Smooth muscle cell of the brain vasculature (primary cell): ENCODE results near the gene MRPL50.

Experiments used
- DNase-seq: peaks from one replicate; pipeline ENCODE4 v3.0.0-alpha.2; 2012; ENCODE audit warnings: low read depth, low spot score

Gene MRPL50

DNA sequence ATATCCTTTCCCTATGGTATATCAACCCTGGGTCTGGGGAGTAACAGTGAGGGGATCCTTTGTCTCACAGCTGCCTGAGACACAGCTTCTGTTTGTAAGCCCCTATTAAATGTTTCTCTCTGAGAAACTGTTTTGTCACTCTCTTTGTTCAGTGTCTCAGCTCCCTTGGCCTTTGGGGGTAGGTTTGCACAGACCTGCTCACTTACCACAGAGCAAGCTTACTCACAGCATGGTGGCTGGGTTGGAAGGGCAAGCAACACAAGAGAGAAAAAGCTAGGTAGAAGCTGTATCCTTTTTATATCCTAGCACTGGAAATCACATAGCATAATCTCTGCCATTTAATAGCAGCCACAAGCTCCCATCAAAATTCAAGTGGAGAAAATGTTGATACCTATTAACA, 18.1 kb downstream of the MRPL50 start:
- no peak for DNase-seq

DNA sequence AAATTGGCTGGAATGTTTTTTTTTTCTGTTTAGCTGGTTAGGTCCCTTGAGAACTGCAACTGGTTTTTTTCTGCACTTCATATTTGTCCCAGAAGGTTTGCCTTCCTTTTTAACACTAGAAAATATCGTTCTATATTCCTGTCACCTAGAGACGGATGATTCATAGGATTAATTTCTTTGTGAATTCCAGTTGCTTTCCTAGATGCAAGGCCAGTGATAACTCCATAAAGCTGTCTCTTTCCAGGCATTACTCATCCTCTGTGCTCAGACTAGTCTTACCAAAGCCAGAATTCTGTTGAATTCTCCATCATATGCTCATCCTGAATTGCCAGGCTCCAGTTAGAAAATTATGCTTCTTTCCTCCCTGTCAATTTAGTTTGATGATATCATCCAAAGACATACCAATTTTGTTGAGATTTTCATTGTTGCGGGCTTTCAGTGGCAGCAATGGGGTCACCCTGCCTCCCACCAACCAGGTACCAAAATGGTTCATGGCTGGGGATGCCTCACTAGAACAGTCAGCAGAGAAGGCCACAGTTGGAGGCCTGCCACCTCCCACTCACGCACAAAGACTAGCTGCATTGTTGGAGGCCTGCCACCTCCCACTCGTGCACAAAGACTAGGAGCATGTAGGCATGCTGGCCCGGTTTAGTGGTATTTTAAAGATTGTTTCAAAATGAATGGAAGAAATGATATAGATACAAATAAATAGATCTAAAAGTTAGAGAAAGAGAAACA, 22.1 kb downstream of the MRPL50 start:
- no peak for DNase-seq

DNA sequence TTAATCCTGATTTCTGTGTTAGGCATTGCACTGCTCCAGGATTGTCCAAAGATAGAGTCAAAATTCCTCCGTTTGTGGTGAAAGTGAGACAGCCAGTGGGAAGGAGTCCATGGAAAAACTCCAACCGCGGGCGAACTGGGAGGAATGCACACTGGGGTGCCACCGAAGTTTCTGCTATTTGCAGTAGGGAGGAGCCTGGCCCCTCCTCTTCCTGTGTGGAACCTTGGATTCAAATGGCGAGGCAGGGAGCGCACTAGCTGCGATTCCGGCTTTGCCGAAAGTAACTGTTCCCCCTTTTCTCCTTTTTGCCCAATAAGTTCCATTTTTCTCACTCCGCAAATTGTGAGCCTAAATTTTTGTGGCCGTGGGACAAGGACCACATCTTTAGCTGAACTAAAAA, 22.9 kb downstream of the MRPL50 start:
- no peak for DNase-seq

DNA sequence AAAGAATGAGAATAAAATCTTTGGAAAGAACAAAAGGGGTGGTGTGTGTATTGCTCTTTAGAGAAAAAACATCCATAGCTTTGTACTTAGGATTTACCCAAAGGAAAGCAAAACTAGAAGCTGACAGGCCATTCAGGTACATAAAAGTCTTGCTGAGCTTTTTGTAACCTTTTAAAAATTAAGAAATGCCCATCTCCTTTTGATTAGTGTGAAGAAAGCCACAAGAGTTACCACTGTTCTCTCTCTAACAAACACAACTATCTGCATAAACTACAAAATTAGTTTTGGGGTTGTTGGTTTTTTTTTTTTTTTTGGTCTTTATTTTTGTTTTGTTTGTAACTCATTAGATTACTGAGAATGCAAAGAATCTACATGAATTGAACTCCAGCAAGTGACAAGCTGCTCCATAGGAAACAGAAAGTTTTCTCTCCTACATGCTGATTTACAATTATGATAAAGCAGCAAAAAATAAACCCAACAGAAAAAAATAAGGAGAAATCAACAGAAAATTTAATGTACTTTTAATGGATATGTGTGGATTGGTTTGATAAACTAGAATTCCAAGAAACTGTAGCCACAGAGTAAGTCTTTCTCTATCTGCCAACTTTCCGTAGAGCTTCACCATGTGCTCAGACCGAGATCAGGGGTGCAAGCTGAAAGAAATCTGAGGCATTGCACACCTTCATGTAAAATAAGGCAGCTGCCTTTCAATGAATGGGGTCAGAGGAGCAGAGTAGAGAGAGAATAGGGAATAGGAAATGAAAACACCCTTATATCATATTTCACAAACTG, 25.9 kb downstream of the MRPL50 start:
- DNase-seq: no peak

- no peak for DNase-seq
Measured at GRCh38 chr9:101371813-101372212, 26.6 kb downstream of the MRPL50 start.

DNA sequence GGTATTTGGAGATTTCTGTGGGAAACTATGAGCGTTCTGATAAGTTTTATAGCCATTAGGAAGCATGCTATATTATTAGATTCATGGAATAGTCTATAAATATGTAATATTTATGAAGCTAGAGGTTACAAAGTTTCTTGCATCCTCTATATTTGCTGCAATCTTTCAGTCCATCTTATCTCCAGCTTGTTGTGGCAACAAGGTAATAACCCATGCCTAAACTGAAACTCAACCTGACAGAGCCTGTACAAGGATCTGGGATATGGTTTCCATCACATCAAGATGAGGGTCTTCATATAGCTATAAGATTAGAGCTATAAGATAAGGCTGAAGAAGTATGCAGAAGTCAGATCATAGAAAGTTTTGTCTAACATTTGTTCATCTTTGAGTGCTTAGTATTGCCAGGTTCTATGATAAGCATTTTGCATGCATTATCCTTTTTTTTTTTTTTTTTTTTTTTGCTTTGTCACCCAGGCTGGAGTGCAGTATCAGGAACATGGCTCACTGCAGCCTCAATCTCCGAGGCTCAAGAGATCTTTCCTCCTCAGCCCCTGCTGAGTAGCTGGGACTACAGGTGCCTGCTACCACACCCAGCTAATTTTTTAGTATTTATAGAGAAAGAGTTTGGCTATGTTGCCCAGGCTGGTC, 28.4 kb downstream of the MRPL50 start:
- no peak for DNase-seq

DNA sequence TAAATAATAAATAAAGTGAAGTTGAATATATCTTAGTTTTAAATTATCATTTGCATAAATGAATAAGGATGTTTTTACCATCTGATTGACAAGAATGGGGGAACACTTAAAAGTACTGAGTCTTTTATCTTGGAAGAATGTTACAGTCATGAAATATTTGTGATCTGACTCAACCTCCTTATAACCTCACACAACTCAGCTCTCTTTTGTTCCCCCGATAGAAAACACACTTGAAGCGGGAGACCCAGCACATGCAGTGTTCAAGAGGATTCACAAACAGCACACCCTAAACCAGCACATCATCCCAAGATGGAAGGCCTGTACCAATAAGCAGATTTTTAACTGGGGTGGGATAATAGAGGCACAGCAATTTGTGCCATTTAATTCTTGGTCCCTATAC, 29.1 kb downstream of the MRPL50 start:
- no peak for DNase-seq

- no peak for DNase-seq
Measured at GRCh38 chr9:101367323-101367722, 31.1 kb downstream of the MRPL50 start.

GRCh38 chr9:101366038-101366756, 32.2 kb downstream of the MRPL50 start:
- DNase-seq: no peak

DNA sequence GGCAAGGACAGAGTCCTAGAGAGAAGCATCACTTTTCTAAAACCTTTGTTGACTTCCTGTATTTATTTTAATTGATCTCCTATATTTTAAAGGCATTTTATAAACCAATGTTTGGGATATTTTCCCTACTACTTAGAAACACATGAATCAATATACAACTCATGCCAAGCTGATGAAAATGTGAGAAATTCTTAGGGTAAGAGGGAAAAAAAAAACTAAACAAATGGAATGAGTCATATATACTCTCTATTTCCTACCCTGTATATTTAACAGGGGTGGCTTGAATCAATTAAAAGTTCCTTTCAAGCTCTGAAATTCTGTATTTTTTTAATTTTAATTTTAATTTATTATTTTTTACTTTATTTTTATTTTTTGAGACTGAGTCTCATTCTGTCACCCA, 33.2 kb downstream of the MRPL50 start:
- no peak for DNase-seq

DNA sequence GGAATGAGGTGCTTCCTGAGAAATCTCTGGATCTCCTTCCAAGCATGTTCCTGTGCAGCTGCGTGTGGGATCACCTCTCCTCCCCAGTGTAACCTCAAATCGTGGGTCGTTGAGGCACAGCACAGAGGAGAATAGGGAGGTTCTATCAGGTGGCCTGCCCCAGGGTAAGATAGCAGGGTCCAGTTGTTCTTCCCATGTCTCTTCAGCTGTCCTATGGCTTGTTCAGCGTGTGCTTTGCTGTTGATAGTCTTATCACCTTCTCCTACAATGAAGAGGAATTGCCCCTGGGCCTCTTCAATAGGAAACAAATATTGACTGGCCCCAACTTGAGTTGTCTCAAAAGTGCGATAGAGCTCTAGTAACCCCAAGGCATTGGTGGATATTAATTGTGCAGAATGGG, 36.0 kb downstream of the MRPL50 start:
- no peak for DNase-seq

- DNase-seq: no peak
Measured at GRCh38 chr9:101360647-101361046, 37.8 kb downstream of the MRPL50 start.

DNA sequence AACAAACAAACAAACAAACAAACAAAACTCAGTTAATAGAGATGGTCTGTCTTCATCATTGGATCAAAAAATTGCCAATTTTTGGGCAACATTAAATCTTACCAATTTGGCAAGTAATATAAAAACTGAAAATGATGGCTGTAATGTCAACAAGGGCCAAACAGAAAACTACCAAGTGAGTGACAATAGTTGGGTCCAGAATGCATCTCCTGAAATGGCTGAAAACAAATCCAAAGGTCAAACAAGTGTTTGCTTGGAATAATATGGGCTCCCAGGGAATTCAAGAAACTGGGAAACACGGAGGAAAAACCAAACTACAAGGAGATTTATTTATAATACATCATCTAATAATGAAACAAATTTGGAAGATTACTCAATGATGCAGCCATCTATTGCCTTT, 38.7 kb downstream of the MRPL50 start:
- DNase-seq: no peak

DNA sequence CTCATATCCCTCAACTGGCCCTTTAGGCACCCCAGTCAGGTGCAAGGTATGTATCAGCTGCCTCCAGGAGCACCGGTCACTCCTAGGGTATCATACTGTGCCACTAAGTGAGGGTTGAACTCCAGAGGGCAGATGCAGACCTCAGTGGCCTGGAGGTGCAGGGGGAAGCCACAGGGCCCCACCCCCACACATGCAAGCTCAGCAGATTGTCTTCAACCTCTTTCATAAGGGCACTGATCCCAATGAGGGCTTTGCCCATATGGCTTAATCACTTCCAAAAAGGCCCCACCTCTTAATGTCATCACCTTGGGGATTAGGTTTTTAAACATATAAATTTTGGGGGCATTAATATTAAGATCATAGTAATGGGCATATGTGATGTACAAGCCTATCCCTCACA, 41.8 kb downstream of the MRPL50 start:
- no peak for DNase-seq

GRCh38 chr9:101354765-101355708, 43.4 kb downstream of the MRPL50 start:
- DNase-seq: no peak

GRCh38 chr9:101354143-101354764, 44.2 kb downstream of the MRPL50 start:
- DNase-seq: no peak

DNA sequence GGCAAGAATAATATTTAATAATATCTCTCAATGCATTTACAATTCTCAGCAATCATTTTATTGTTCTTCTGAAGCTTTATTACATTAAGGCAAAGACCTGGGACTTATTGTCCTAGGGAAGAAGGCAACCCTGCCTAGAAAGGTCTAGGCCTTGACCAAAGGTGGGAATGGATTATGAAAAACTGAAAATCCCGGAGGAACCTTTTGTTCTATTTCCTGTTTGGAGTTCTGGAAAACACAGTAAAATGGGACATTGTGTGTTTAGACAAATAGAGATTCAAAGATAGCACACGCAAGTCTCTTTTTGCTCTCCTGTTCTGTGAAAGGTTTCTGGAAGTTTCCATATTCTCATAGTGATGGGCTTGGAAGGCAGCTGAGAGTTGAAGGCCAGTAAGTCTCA, 44.7 kb downstream of the MRPL50 start:
- no peak for DNase-seq

GRCh38 chr9:101352892-101353463, 45.4 kb downstream of the MRPL50 start:
- no peak for DNase-seq

- no peak for DNase-seq
Measured at GRCh38 chr9:101350285-101350684, 48.1 kb downstream of the MRPL50 start.

DNA sequence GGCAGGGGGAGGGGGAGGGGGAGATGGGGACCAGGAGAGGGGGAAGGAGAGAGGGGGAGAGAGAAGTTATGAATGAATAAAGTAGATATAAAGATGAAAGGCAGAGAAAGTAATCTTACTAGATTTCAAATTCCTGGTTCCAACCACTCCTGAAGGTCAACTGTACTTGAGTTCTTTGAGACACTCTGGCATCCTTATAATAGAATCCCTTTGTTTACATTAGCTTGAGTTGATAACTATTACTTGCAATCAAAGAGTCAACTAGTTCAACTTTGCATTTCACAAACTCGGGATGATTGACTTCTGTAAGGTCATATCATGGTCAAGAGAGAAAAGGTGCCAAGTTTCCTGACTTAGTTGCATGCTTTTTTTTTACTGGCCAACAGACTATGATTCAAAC, 55.8 kb downstream of the MRPL50 start:
- no peak for DNase-seq
